Measurements from ENCODE around the gene PTPRD. TPM values are rescaled to one million over a fixed set of nuclear protein-coding genes. Genes with fewer than 3 reads are reported as not detected.

Gene PTPRD
- total RNA-seq, 1 donor from 2014 or later, result 197 TPM

- Mint-ChIP-seq H3K36me3 (no peaks in the 10 kb centered on the region), H3K27ac (no peak overlapping the region), H3K27me3 (no peaks in the 10 kb centered on the region), H3K4me3 (no peak overlapping the region), H3K4me1 (ENCODE audit: unreplicated experiment) (peaks cover 8% of the 10 kb centered on the region), H3K9me3 (no peaks in the 10 kb centered on the region)
- TF ChIP-seq CTCF (conservative IDR thresholded peaks at IDR 0.05), result no peak
- no peak for DNase-seq (ENCODE audit: extremely low spot score, unreplicated experiment)
Measured at GRCh38 chr9:9215050-9215449, 1397.8 kb downstream of the PTPRD start.

- Mint-ChIP-seq H3K4me3 (no peak overlapping the region), H3K36me3 (no peaks in the 10 kb centered on the region), H3K27ac (no peak overlapping the region), H3K27me3 (no peaks in the 10 kb centered on the region), H3K9me3 (no peaks in the 10 kb centered on the region), H3K4me1 (ENCODE audit: unreplicated experiment) (peaks cover 8% of the 10 kb centered on the region)
- DNase-seq (ENCODE audit: extremely low spot score, unreplicated experiment), result no peak
- TF ChIP-seq CTCF (conservative IDR thresholded peaks at IDR 0.05), result no peak
Measured at GRCh38 chr9:9214066-9214465, 1398.7 kb downstream of the PTPRD start.

GRCh38 chr9:9212963-9213362, 1399.8 kb downstream of the PTPRD start:
- H3K27ac Mint-ChIP-seq, result no peak overlapping the region
- DNase-seq (ENCODE audit: extremely low spot score, unreplicated experiment), result no peak
- peaks cover 8% of the 10 kb centered on the region for H3K4me1 Mint-ChIP-seq (ENCODE audit: unreplicated experiment)
- H3K27me3 Mint-ChIP-seq, result no peaks in the 10 kb centered on the region
- no peaks in the 10 kb centered on the region for H3K36me3 Mint-ChIP-seq
- TF ChIP-seq CTCF (conservative IDR thresholded peaks at IDR 0.05), result no peak
- H3K4me3 Mint-ChIP-seq, result no peak overlapping the region
- H3K9me3 Mint-ChIP-seq, result no peaks in the 10 kb centered on the region

- H3K9me3 Mint-ChIP-seq, result no peaks in the 10 kb centered on the region
- H3K4me3 Mint-ChIP-seq, result no peak overlapping the region
- H3K27ac Mint-ChIP-seq, result no peak overlapping the region
- no peak for DNase-seq (ENCODE audit: extremely low spot score, unreplicated experiment)
- no peak for TF ChIP-seq CTCF (conservative IDR thresholded peaks at IDR 0.05)
- no peaks in the 10 kb centered on the region for H3K4me1 Mint-ChIP-seq (ENCODE audit: unreplicated experiment)
- H3K27me3 Mint-ChIP-seq, result peaks cover 3% of the 10 kb centered on the region
- H3K36me3 Mint-ChIP-seq, result no peaks in the 10 kb centered on the region
Measured at GRCh38 chr9:9202276-9202675, 1410.5 kb downstream of the PTPRD start.

GRCh38 chr9:9186086-9186485, 1426.7 kb downstream of the PTPRD start:
- no peaks in the 10 kb centered on the region for H3K4me1 Mint-ChIP-seq (ENCODE audit: unreplicated experiment)

More at GRCh38 chr9:9186086-9186485, 1426.7 kb downstream of the PTPRD start:
- TF ChIP-seq CTCF (conservative IDR thresholded peaks at IDR 0.05), result no peak
- H3K27me3 Mint-ChIP-seq, result no peaks in the 10 kb centered on the region
- no peaks in the 10 kb centered on the region for H3K36me3 Mint-ChIP-seq
- no peak for DNase-seq (ENCODE audit: extremely low spot score, unreplicated experiment)
- H3K27ac Mint-ChIP-seq, result no peak overlapping the region
- peaks cover 3% of the 10 kb centered on the region for H3K9me3 Mint-ChIP-seq
- H3K4me3 Mint-ChIP-seq, result no peak overlapping the region
